Kidney glomerular epithelial cell (primary cell): ENCODE measurements around the gene SGPP1.
"Not testable (repeated sequence)": the region's sequence is repeated elsewhere in the genome, so short reads cannot be mapped to it uniquely, and the experiment has no call there.

Source experiments
- DNase-seq: peaks from one replicate; lab custom pipeline; 2025; lab: John Stamatoyannopoulos, UW

Gene SGPP1, protein sequence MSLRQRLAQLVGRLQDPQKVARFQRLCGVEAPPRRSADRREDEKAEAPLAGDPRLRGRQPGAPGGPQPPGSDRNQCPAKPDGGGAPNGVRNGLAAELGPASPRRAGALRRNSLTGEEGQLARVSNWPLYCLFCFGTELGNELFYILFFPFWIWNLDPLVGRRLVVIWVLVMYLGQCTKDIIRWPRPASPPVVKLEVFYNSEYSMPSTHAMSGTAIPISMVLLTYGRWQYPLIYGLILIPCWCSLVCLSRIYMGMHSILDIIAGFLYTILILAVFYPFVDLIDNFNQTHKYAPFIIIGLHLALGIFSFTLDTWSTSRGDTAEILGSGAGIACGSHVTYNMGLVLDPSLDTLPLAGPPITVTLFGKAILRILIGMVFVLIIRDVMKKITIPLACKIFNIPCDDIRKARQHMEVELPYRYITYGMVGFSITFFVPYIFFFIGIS

GRCh38 chr14:63727736-63728728 is at the start of gene SGPP1:
TSS of gene SGPP1 (minus strand) at chr14:63728065. CDS start at chr14:63727944, 121 bp downstream.
- DNase-seq = peak; percentile 61

DNA sequence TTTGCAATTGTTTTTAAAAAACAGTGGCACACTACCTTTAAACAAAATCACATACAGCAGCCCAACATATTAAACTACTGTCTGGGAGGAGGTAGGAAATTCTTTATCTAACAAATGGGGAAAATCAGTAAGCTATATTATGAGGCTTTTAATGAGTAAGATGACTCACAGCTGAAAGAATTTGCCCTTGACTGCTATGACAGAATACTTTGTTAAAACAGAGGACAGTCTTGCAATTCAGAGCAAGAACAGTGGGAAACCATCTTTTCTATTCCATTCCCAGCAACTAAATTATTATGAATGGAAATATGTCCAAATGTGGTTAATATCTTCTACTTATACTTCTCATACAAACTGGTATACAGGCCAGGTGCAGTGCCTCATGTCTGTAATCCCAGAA is 49.2 kb upstream of the SGPP1 start:
- peak; percentile 77 for DNase-seq

GRCh38 chr14:63773504-63773903 is 45.6 kb upstream of the SGPP1 start:
- no peak for DNase-seq

DNA sequence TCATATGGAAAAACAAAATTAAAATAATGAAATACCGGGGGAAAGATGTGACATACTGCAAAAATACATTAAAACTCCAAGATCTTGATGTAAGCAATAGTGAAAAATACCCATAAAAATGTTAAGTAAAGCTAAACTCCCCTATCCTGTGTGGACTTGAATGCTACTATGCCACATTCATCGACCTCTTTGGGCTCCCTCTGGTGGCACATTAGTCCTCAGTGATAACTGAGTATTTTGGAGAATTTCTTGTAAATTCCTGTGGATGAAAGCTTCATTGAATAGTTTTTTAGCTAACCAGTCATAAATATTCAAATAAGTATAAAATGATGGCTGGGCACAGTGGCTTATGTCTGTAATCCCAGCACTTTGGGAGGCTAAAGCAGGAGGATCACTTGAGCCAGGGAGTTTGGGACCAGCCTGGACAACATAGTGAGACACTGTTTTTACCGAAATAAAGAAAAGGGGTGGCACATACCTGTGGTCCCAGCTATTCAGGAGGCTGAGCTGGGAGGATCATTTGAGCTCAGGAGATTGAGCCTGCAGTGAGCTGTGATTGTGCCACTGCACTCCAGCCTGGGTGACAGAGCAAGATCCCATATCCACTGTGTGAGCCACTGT is 42.4 kb upstream of the SGPP1 start:
- peak; percentile 17 for DNase-seq

- no peak for DNase-seq
Measured at GRCh38 chr14:63766611-63767010, 38.7 kb upstream of the SGPP1 start.

DNA sequence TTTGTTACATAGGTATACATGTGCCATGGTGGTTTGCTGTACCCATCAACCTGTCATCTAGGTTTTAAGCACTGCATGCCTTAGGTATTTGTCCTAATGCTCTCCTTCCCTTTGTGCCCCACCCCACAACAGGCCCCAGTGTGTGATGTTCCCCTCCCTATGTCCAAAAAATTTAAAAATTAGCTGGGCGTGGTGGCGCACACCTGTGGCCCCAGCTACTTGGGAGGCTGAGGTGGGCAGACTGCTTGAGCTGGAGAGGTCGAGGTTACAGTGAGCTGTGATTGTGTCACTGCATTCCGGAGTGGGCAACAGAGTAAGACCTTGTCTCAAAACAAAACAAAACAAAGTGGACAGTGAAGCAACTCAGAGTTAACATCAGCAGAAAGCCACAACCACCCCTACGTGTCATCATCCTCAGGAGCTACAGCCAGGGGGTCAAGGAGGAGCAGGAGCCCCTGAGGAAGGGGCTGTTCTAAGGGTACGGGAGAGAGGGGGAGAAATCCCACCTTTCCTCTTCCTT is 36.8 kb upstream of the SGPP1 start:
- DNase-seq = no peak

DNA sequence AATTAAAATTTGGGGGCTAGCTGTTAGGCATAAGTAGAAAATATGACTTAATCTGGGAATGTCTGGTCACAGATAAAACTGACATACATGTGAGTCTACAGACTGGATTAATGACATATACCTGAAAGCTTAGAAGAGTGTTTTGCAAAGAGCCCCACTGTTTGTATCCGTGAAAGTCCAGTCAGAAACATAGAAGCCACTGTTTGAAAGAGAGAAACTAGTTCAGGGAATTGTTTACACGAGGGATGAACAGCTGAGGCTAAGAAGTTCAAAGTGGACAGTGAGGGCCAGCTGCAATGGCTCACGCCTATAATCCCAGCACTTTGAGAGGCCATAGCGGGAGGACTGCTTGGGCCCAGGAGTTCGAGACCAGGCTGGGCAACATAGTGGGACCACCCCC is 36.2 kb upstream of the SGPP1 start:
- no peak for DNase-seq

GRCh38 chr14:63761351-63762117 is 33.7 kb upstream of the SGPP1 start:
- DNase-seq = no peak

- no peak for DNase-seq
Measured at GRCh38 chr14:63760014-63760413, 32.1 kb upstream of the SGPP1 start.

GRCh38 chr14:63759456-63759855 is 31.6 kb upstream of the SGPP1 start:
- no peak for DNase-seq

- DNase-seq = no peak
Measured at GRCh38 chr14:63757211-63757610, 29.3 kb upstream of the SGPP1 start.

GRCh38 chr14:63752449-63753169 is 24.7 kb upstream of the SGPP1 start:
- DNase-seq = peak; percentile 30

DNA sequence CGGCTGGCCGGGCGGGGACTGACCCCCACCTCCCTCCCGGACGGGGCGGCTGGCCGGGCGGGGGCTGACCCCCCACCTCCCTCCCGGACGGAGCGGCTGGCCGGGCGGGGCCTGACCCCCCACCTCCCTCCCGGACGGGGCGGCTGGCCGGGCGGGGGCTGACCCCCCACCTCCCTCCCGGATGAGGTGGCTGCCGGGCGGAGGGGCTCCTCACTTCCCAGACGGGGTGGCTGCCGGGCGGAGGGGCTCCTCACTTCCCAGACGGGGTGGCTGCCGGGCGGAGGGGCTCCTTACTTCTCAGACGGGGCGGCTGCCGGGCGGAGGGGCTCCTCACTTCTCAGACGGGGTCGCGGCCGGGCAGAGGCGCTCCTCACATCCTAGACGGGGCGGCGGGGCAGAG is 23.2 kb upstream of the SGPP1 start:
- not testable (repeated sequence) for DNase-seq

GRCh38 chr14:63747846-63748245 is 20.0 kb upstream of the SGPP1 start:
- no peak for DNase-seq

DNA sequence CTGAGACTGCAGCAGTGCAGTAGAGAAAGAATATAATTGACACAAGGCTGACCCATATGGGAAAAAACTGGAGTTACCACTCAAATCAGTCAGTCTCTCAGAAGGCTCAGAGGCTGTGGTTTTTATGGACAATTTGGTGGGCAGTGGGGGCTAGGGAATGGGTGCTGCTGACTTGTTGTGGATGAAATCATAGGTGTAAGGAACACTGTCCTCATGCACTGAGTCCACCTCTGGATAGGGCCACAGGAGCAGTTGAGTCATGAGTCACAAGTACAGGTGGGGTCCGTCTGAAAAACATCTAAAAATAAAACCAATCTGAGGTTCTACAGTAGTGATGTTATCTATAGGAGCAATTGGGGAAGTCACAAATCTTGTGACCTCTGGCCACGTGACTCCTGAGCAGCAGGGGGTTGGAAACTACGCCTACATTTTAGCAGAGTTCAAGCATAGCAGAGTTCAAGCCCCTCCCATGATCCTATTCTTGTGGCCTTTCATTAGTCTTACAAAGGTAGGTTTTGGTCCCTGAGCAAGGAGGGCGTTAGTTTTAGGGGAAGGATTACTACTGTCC is 18.1 kb upstream of the SGPP1 start:
- DNase-seq = no peak

DNA sequence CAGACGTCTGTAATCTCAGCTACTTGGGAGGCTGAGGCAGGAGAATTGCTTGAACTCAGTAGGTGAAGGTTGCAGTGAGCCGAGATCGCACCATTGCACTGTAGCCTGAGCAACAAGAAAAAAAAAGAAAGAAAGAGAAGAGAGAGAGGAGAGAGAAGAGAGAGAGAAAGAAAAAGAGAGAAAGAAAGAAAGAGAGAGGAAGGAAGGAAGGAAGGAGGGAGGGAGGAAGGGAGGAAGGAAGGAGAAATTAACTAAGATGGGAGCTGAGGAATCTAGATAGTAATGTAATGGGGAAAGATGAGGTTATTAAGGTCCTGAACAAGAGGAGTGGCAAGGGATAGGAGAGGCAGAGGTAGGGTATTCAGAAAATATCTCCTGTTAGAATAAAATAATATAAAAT is 17.4 kb upstream of the SGPP1 start:
- no peak for DNase-seq

DNA sequence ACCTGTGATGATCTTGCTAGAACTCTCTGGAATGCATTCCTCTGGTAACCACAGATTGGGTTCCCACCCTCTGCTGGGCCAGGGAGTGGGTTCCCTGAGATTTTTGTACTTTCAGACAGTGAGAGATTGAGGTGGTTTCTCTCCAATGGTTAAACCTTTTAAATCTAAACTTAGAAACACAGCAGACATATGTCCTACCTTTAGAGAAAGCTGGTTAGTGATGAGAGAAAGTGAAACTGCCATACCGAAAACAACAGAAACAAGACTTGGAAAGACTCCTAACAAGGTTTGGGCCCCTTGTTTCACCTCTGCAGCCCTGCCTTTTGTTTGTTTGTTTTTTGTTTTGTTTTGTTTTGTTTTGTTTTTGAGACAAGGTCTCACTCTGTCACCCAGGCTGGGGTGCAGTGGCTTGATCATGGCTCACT is 9.7 kb upstream of the SGPP1 start:
- no peak for DNase-seq

DNA sequence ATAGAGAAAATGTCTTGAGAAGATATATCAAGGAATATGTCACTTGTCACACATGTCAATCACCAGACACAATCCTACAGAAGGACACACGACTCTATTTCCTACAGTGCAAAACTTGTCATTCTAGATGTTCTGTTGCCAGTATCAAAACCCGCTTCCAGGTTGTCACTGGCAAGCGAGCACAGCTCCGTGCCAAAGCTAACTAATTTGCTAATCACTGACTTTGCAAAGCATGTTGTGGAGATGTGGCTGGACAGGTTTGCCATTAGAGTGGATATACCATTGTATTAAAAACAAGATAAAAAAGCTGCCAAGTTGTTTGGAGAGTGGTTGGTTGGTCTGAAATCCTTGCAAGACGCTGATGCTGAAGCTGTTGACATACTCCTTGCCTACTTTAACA is 7.9 kb upstream of the SGPP1 start:
- DNase-seq = no peak

DNA sequence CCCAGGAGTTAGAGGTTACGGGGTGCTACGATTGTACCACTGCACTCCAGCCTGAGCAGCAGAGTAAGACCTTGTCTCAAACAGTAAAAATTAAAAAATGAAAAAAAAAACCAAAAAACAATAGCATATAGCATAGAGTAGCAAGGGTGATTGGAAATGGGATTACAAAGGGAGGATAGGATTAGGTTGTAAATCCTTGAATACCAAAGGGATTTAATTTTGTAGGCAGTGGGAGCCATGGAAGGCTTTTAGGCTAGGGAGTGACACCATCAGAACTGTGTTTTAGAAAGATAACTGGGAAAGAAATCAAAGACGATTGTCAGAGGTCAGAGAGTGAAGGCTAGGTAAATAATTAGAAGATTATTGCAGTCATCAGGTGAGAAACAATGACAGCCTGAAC is 2.8 kb upstream of the SGPP1 start:
- DNase-seq = no peak

DNA sequence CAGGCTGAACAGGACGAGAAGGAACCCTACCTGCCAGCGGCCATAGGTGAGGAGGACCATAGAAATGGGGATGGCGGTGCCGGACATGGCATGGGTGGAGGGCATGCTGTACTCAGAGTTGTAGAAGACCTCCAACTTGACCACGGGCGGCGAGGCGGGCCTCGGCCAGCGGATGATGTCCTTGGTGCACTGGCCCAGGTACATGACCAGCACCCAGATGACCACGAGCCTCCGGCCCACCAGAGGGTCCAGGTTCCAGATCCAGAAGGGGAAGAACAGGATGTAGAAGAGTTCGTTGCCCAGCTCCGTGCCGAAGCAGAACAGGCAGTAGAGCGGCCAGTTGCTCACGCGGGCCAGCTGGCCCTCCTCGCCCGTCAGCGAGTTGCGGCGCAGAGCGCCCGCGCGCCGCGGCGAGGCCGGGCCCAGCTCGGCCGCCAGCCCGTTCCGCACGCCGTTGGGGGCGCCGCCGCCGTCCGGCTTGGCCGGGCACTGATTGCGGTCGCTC is 582 bp downstream of the SGPP1 start:
- peak; percentile 27 for DNase-seq
